ENCODE results near the gene IGDCC3. TPM values are rescaled to one million over a fixed set of nuclear protein-coding genes. Genes with fewer than 3 reads are reported as not detected.

Gene IGDCC3
- total RNA-seq, 4 donors from 2014 or later: not detected

DNA sequence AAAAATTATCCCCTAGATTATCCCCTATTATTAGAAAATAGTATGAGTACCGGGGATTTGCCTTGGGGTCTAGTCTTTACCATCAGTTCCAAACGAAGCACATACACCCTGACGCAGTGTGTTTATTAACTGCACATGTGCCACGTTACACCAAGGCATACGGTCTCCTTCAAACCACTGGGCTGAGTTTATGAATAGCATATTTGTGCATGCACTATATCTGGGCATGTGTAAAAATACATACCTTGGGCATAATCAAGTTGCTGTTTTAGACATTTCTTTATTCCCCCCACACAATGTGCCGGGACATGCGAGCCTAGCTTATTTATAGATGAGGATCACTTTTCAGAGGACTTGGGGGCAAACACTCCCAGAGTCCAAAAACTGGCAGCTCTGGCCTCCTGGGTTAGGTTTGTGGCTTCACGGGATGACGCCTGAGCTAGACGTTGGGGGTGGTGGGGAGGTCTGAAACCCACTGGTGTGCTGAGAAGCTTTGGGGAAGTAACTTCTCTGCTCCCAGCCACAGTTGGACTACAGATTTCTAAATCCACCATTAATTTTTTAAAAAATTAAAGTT is 28.7 kb upstream of the IGDCC3 start:
- DNase-seq (ENCODE audit: low spot score in 2 of 2): no peak
- no peaks in the 10 kb centered on the region for H3K9me3 ChIP-seq
- TF ChIP-seq, protein P1, sequence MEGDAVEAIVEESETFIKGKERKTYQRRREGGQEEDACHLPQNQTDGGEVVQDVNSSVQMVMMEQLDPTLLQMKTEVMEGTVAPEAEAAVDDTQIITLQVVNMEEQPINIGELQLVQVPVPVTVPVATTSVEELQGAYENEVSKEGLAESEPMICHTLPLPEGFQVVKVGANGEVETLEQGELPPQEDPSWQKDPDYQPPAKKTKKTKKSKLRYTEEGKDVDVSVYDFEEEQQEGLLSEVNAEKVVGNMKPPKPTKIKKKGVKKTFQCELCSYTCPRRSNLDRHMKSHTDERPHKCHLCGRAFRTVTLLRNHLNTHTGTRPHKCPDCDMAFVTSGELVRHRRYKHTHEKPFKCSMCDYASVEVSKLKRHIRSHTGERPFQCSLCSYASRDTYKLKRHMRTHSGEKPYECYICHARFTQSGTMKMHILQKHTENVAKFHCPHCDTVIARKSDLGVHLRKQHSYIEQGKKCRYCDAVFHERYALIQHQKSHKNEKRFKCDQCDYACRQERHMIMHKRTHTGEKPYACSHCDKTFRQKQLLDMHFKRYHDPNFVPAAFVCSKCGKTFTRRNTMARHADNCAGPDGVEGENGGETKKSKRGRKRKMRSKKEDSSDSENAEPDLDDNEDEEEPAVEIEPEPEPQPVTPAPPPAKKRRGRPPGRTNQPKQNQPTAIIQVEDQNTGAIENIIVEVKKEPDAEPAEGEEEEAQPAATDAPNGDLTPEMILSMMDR (IDR thresholded peaks at IDR 0.05): no peak
- TF ChIP-seq EP300 (IDR thresholded peaks at IDR 0.05): no peak
- no peak for TF ChIP-seq POLR2A (IDR thresholded peaks at IDR 0.05)
- no peak overlapping the region for H3K4me3 ChIP-seq
- H3K36me3 ChIP-seq: no peaks in the 10 kb centered on the region
- no peak overlapping the region for H3K27ac ChIP-seq
- 61% methylated on average over 10 of the region's 10 CpGs for WGBS, 2 donors
- peaks cover 0 to 9% of the 10 kb centered on the region in 2 donors for H3K27me3 ChIP-seq
- no peaks in the 10 kb centered on the region for H3K4me1 ChIP-seq

DNA sequence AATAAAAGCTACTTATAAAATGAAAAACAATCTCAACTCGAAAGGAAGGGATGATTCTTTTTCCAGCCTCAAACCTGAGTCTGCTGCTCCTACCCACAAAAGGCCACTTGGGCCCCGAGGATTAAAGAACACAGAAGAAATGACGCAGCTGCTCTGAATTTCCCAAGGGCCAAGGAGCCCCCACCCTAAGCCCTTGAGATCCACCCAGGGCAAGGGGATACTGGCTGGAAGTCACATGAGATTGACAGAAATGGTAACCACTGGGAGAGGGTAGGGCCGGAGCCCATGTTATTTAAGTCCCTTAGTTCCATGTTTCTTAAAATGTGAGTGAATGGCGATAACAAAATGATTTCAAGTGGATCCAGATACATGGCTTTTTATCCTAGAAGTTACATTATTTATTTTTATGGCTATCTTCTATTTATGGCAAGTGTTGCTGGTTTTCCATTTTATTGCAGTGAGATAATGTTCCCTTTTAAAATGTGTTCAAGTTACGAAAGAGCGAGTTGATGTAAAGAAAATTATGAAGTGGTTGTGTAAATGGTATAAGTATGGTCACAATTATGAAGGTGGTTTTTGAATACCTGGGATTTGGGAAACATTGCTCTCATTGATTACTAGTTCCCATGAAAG is 28.1 kb upstream of the IGDCC3 start:
- TF ChIP-seq, protein P1 (IDR thresholded peaks at IDR 0.05): no peak
- 78 to 82% methylated on average over 7 of the region's 7 CpGs for WGBS, 2 donors
- H3K4me1 ChIP-seq: peaks cover 0 to 6% (median 0%) of the 10 kb centered on the region in 4 donors
- no peak overlapping the region for H3K4me3 ChIP-seq
- H3K36me3 ChIP-seq: no peaks in the 10 kb centered on the region
- peaks cover 0 to 9% of the 10 kb centered on the region in 2 donors for H3K27me3 ChIP-seq
- H3K27ac ChIP-seq: no peak overlapping the region
- no peaks in the 10 kb centered on the region for H3K9me3 ChIP-seq
- no peak for DNase-seq (ENCODE audit: low spot score in 2 of 2)

DNA sequence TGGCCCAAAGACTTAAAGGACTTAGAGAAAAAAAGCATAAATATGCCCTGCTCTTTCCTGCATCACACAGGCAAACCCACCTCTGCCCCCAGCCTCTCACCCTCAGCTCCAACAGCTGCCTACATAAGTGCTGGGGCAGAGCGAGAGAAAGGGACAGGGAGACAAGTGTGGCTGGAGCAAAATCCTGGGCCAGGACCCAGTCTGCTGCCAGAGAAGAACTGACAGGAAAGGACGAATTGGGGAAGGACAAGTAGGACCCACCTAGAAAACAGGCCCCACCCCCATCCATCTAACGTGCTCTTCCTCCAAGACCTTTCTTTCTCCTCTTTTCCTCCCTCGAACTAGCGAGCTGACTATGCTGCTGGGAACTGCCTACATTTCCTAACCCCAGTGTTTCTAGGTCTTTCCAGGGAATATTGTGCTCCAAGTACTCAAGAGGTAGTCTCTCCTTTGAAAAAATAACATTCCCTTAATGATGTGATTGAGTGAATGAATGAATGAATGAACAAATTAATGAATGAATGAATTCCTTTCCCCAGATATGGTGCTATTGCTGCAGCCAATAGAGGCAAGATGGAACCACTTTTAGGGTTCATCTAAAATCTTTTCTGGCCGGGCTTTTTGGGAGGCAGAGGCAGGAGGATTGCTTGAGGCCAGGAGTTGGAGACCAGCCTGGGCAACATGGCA is 26.5 kb upstream of the IGDCC3 start:
- H3K4me3 ChIP-seq: no peak overlapping the region
- peaks cover 0 to 9% of the 10 kb centered on the region in 2 donors for H3K27me3 ChIP-seq
- no peak overlapping the region for H3K27ac ChIP-seq
- no peaks in the 10 kb centered on the region for H3K36me3 ChIP-seq
- no peaks in the 10 kb centered on the region for H3K9me3 ChIP-seq
- 73 to 79% methylated on average over 6 of the region's 6 CpGs for WGBS, 2 donors
- DNase-seq (ENCODE audit: low spot score in 2 of 2): no peak
- peaks cover 0 to 8% (median 0%) of the 10 kb centered on the region in 4 donors for H3K4me1 ChIP-seq
- TF ChIP-seq POLR2A (IDR thresholded peaks at IDR 0.05): no peak

- DNase-seq (ENCODE audit: low spot score in 2 of 2): no peak
- no peaks in the 10 kb centered on the region for H3K9me3 ChIP-seq
- H3K27me3 ChIP-seq: peaks cover 0 to 9% of the 10 kb centered on the region in 2 donors
- 77 to 91% methylated on average over 4 of the region's 4 CpGs for WGBS, 2 donors
- no peak overlapping the region for H3K27ac ChIP-seq
- no peaks in the 10 kb centered on the region for H3K36me3 ChIP-seq
- TF ChIP-seq EP300 (IDR thresholded peaks at IDR 0.05) (no peak), POLR2A (IDR thresholded peaks at IDR 0.05) (no peak)
- TF ChIP-seq, protein P1 (IDR thresholded peaks at IDR 0.05): no peak
- no peak overlapping the region for H3K4me3 ChIP-seq
- peaks cover 0 to 8% (median 0%) of the 10 kb centered on the region in 4 donors for H3K4me1 ChIP-seq
Observed at GRCh38 chr15:65402961-65403360, 25.2 kb upstream of the IGDCC3 start.

- H3K4me3 ChIP-seq: no peak overlapping the region
- H3K4me1 ChIP-seq: peaks cover 0 to 11% (median 0%) of the 10 kb centered on the region in 4 donors
- H3K27me3 ChIP-seq: peaks cover 0 to 15% of the 10 kb centered on the region in 2 donors
- no peaks in the 10 kb centered on the region for H3K9me3 ChIP-seq
- DNase-seq (ENCODE audit: low spot score in 2 of 2): no peak
- no peaks in the 10 kb centered on the region for H3K36me3 ChIP-seq
- no peak for TF ChIP-seq EP300 (IDR thresholded peaks at IDR 0.05)
- no peak for TF ChIP-seq POLR2A (IDR thresholded peaks at IDR 0.05)
- TF ChIP-seq, protein P1 (IDR thresholded peaks at IDR 0.05): no peak
- no peak overlapping the region for H3K27ac ChIP-seq
- WGBS, 2 donors: 84 to 95% methylated on average over 8 of the region's 8 CpGs
Observed at GRCh38 chr15:65401611-65402240, 23.9 kb upstream of the IGDCC3 start.

All from tibial nerve (tissue), 4 donors.